Measurements from ENCODE around the gene DLGAP3.

The DLGAP3 gene

DNA sequence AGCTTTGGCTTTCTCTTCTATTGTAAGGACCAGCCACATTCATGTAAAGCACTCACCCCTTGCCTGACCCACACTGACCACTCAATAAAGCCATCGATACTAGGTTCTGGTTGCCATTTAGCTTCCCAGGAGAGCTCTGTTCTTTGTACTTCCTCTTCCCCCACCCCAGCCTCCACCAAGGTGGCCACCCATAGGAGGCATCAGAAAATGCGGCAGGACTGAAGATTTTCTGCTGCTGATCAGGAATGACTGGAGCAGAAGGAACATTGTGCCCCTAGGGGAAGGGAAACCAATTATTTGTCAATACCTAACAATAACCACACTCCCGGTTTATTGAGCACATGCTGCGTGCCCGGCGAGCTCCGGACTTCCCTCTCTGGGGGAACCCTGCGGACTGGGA is 64.7 kb downstream of the DLGAP3 start:
- Histone ChIP-seq H3K36me3 (ENCODE audit: insufficient read depth, low read length) (no peaks in the 10 kb centered on the region), H3K9me3 (replicated peaks; ENCODE audit: low read length) (no peaks in the 10 kb centered on the region), H3K9ac (ENCODE audit: low read depth, low read length) (no peak overlapping the region), H3K4me3 (ENCODE audit: low read length) (no peak overlapping the region), H3K27me3 (ENCODE audit: control insufficient read depth, insufficient read depth, low read length) (peaks cover 25% of the 10 kb centered on the region), H3K4me2 (ENCODE audit: low read length) (no peak overlapping the region), H3K4me1 (ENCODE audit: control insufficient read depth, insufficient read depth, low read length) (peaks cover 9% of the 10 kb centered on the region)

DNA sequence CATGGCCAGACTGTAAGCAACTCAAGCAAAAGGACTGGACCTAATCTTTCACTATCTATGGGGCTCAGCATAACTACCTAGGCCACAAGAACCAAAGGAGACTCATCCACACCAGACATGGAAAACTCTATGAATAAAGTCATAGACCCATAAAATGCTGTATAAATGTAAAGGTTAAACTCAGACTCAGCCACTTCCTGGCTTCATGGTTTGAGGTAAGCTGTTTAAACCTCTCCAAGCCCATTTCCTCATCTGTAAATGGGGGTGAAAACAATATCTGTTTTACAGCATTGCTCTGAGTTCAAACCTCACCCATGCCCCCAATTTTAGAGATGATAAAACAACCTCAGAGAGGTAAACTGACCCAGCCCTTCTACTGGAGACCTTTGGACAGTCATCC is 65.9 kb downstream of the DLGAP3 start:
- Histone ChIP-seq H3K9ac (ENCODE audit: low read depth, low read length) (no peak overlapping the region), H3K4me2 (ENCODE audit: low read length) (no peak overlapping the region), H3K36me3 (ENCODE audit: insufficient read depth, low read length) (no peaks in the 10 kb centered on the region), H3K27me3 (ENCODE audit: control insufficient read depth, insufficient read depth, low read length) (peaks cover 25% of the 10 kb centered on the region), H3K4me1 (ENCODE audit: control insufficient read depth, insufficient read depth, low read length) (peaks cover 12% of the 10 kb centered on the region), H3K4me3 (ENCODE audit: low read length) (no peak overlapping the region), H3K9me3 (replicated peaks; ENCODE audit: low read length) (no peaks in the 10 kb centered on the region)

DNA sequence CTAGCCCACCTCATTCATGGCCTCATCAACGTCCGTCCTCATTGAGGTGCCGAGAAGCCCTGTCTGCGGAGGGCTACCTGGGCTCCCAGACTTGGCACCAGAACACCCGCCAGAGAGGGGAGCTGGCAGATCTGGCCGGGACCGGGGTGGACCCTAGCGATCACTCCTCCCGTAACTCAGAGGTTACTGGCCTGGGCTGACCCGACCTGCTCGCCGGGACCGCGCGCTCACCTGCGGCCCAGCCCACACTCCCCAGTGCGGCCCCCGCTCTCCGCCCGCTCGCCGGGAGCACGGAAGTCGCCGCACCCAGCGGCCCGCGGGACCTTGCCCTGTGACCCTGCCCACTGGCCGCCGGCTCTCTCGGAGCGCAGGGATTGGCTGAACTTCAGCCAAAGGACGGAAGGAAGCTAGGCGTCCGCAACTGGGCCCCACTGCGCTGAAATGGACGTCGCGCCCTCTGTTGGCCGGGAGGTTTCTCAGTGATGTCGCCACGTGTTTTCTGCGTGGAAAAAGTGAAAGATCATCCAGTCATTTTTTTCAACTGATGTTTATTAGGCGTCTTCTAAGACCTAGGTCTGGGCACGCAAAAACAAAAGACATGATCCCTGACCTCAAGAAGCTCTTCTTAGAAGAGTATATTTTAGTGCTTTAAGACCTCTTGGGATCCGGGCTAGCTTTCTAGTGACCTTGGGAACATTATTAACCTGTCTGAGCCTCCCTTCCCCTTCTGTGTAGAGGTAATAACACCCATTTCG is 69.8 kb downstream of the DLGAP3 start, which contains the start of gene SMIM12:
SMIM12 (minus strand) TSS at position 304 of the 755 bp plus-strand sequence. CDS start 3,772 bp downstream, outside the sequence.
- Histone ChIP-seq H3K4me1 (ENCODE audit: control insufficient read depth, insufficient read depth, low read length) (peaks cover 8% of the 10 kb centered on the region), H3K4me2 (ENCODE audit: low read length) (peak within 1 kb of the TSS; percentile 90), H3K9ac (ENCODE audit: low read depth, low read length) (peak within 1 kb of the TSS; percentile 97), H3K4me3 (ENCODE audit: low read length) (peak within 1 kb of the TSS; percentile 92), H3K9me3 (replicated peaks; ENCODE audit: low read length) (no peaks in the 10 kb centered on the region), H3K27me3 (ENCODE audit: control insufficient read depth, insufficient read depth, low read length) (peaks cover 10% of the 10 kb centered on the region), H3K36me3 (ENCODE audit: insufficient read depth, low read length) (peaks cover 12% of the 10 kb centered on the region)

DNA sequence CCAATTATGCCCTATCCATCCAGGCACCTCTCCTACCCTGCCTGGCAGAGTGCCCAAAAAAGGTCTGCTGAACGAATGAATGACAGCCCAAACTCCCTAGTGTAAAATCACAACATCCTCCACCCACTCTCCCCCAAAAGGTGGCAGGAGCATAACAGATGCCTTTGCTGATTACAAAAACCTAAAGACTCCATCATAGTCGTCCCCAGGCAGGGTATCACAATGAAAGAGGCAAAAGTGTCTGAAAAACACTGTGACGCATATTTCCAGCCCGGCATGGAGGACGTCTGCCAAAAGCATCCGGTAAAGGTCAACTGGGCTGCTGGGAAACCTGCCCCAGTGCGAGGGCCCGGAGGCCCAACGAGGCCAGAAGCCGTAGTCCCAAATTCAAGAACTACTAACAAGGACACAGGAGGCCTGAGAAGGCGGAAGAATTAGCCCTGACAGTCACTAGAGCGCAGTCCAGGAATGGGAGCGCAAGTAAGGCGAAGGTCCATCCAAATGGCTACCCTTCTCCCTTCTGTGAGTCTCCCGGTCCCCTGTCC is 70.5 kb downstream of the DLGAP3 start:
- Histone ChIP-seq H3K4me3 (ENCODE audit: low read length) (peak overlapping the region; percentile 92), H3K9ac (ENCODE audit: low read depth, low read length) (peak overlapping the region; percentile 97), H3K9me3 (replicated peaks; ENCODE audit: low read length) (no peaks in the 10 kb centered on the region), H3K27me3 (ENCODE audit: control insufficient read depth, insufficient read depth, low read length) (peaks cover 3% of the 10 kb centered on the region), H3K4me1 (ENCODE audit: control insufficient read depth, insufficient read depth, low read length) (peaks cover 8% of the 10 kb centered on the region), H3K36me3 (ENCODE audit: insufficient read depth, low read length) (peaks cover 14% of the 10 kb centered on the region), H3K4me2 (ENCODE audit: low read length) (peak overlapping the region; percentile 90)

DNA sequence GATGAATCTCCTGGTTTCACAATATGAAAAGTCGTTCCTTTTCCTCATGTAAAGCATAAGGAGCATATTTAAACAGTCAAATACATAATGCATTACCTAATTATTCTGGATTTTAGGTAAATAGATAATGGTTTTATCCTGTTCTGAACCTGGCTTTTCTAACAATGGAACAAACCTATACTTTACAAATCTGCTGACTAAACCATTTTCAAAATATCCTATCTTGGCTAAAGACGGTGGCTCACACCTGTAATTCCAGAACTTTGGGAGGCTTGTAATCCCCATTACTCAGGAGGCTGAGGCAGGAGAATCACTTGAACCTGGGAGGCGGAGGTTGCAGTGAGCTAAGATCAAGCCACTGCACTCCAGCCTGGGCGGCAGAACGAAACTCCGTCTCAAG is 72.8 kb downstream of the DLGAP3 start:
- no peaks in the 10 kb centered on the region for H3K27me3 ChIP-seq (ENCODE audit: control insufficient read depth, insufficient read depth, low read length)
- H3K4me2 ChIP-seq (ENCODE audit: low read length) = no peak overlapping the region
- H3K4me3 ChIP-seq (ENCODE audit: low read length) = no peak overlapping the region
- H3K9ac ChIP-seq (ENCODE audit: low read depth, low read length) = no peak overlapping the region
- peaks cover 24% of the 10 kb centered on the region for H3K36me3 ChIP-seq (ENCODE audit: insufficient read depth, low read length)
- H3K4me1 ChIP-seq (ENCODE audit: control insufficient read depth, insufficient read depth, low read length) = peaks cover 8% of the 10 kb centered on the region
- no peaks in the 10 kb centered on the region for H3K9me3 ChIP-seq (replicated peaks; ENCODE audit: low read length)

DNA sequence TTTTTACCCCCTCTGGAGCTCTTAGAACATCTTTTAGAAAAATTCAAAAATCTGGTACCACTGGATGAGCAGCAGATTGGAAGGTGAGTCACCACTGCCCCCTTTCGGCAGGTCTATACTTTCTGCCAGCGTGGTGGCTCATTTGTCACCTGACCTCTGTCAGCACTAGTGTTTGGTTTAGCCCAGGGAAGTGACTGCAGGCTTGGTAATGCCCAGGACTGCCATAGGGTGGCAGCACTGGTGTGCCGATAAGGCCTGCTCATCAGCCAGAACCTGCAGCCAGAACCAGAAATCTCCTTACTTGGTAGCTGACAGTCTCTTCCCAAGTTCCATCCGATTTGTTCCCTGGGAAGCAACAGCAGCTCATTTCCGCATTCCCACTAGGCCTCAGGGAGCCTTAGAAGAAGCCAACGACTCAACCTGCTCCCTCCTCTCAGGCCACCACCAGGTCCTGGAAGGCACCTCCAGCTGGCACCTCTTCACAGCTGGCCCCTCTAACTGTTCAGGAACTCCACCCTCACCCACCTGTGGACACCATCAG is 76.7 kb downstream of the DLGAP3 start:
- Histone ChIP-seq H3K4me2 (ENCODE audit: low read length) (no peak overlapping the region), H3K4me3 (ENCODE audit: low read length) (no peak overlapping the region), H3K27me3 (ENCODE audit: control insufficient read depth, insufficient read depth, low read length) (no peaks in the 10 kb centered on the region), H3K9ac (ENCODE audit: low read depth, low read length) (no peak overlapping the region), H3K4me1 (ENCODE audit: control insufficient read depth, insufficient read depth, low read length) (no peaks in the 10 kb centered on the region), H3K9me3 (replicated peaks; ENCODE audit: low read length) (no peaks in the 10 kb centered on the region), H3K36me3 (ENCODE audit: insufficient read depth, low read length) (peaks cover 47% of the 10 kb centered on the region)

DNA sequence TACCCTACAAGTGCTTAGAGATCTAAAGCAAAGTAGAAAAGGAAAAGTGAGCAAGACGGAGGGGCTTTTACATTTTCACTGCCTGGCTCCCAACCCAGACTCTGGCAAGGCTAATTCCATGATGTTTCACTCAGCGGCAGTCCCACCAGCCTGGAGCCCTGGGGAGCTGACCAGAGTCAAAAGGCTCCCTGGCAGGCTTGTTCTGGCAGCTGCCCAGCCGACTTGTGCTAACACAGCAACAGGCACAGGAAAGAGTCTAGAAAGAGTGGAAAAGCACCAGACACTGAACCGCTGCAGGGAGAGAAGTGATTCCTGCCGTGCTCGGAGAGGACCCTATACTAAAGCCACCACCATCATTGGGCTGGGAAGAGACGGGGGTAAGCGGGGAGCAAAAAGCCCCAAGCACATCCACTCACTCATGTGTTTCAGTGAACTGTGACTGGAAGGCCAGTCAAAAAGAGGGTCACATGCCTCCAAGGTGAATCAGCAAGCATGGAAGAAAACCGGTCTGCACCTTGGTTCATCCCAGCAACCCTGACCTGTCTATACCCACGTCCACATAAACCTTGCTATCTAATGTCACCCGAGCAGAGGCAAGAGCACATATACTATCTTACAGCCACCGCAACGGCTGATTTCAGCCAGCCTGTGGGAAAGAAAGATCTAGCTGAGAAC is 77.9 kb downstream of the DLGAP3 start:
- H3K9me3 ChIP-seq (replicated peaks; ENCODE audit: low read length) = no peaks in the 10 kb centered on the region
- H3K4me3 ChIP-seq (ENCODE audit: low read length) = no peak overlapping the region
- no peaks in the 10 kb centered on the region for H3K4me1 ChIP-seq (ENCODE audit: control insufficient read depth, insufficient read depth, low read length)
- no peak overlapping the region for H3K4me2 ChIP-seq (ENCODE audit: low read length)
- peaks cover 47% of the 10 kb centered on the region for H3K36me3 ChIP-seq (ENCODE audit: insufficient read depth, low read length)
- no peak overlapping the region for H3K9ac ChIP-seq (ENCODE audit: low read depth, low read length)
- no peaks in the 10 kb centered on the region for H3K27me3 ChIP-seq (ENCODE audit: control insufficient read depth, insufficient read depth, low read length)

DNA sequence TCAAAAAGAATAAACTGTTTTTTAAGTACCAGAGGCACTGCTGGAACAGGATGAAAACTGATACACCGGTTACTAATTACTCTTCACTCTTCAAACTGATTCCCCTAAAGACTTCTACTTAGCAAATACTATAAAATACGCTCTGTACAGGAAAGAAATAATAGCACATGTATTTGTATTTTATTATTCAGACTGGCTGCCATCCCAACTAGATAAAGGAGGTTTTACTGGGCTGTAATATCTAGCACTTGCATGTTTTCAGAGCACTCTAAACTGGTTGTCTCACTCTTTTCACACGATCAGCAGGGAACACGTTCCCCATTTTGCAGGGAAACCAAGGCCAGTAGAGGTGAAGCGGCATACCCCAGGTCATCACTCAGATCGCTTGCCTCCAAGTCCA is 79.1 kb downstream of the DLGAP3 start:
- Histone ChIP-seq H3K9me3 (replicated peaks; ENCODE audit: low read length) (no peaks in the 10 kb centered on the region), H3K9ac (ENCODE audit: low read depth, low read length) (no peak overlapping the region), H3K4me1 (ENCODE audit: control insufficient read depth, insufficient read depth, low read length) (no peaks in the 10 kb centered on the region), H3K4me2 (ENCODE audit: low read length) (no peak overlapping the region), H3K36me3 (ENCODE audit: insufficient read depth, low read length) (peaks cover 42% of the 10 kb centered on the region), H3K27me3 (ENCODE audit: control insufficient read depth, insufficient read depth, low read length) (no peaks in the 10 kb centered on the region), H3K4me3 (ENCODE audit: low read length) (no peak overlapping the region)

DNA sequence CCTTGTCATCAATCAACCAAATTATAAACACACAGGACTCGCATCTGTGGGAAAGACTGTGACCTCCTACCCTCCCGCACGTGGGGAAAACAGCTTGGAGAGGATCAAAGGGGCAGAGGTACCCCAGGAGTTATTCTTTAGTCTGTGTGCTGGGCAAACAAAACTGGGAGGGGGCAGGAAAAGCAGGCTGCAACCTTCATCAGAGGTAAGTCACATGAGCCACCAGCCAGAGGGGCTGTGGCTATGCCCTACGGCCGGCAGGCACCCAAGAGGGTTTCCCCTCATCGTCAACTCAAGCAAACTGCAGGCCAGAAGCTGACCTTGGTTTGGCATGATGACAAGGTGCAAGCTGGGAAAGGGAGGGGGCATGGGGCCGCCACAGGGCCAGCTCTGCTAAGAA is 82.4 kb downstream of the DLGAP3 start:
- no peaks in the 10 kb centered on the region for H3K4me1 ChIP-seq (ENCODE audit: control insufficient read depth, insufficient read depth, low read length)
- H3K9ac ChIP-seq (ENCODE audit: low read depth, low read length) = no peak overlapping the region
- peaks cover 27% of the 10 kb centered on the region for H3K36me3 ChIP-seq (ENCODE audit: insufficient read depth, low read length)
- no peak overlapping the region for H3K4me2 ChIP-seq (ENCODE audit: low read length)
- H3K9me3 ChIP-seq (replicated peaks; ENCODE audit: low read length) = no peaks in the 10 kb centered on the region
- no peak overlapping the region for H3K4me3 ChIP-seq (ENCODE audit: low read length)
- H3K27me3 ChIP-seq (ENCODE audit: control insufficient read depth, insufficient read depth, low read length) = no peaks in the 10 kb centered on the region

DNA sequence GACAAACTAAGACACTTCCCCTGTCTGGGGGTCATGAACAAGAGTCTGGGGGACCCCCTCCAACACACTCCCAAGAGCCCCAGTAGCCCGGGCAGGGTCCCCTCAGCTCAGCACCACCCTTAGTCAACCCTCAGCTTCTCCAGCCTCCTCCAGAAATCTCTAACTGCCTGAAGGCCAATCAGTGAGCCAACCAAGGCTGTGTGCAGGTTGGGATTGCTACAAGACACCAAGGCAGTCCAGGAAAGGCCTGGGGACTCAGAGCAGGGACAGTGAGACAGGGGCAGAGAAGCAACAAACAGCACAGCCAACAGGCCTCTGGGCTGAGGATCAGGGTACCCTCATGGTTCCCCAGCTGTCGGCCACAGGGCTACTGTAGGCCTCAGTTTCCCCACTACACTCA is 83.2 kb downstream of the DLGAP3 start:
- H3K36me3 ChIP-seq (ENCODE audit: insufficient read depth, low read length) = peaks cover 19% of the 10 kb centered on the region
- H3K4me1 ChIP-seq (ENCODE audit: control insufficient read depth, insufficient read depth, low read length) = no peaks in the 10 kb centered on the region
- H3K27me3 ChIP-seq (ENCODE audit: control insufficient read depth, insufficient read depth, low read length) = no peaks in the 10 kb centered on the region
- H3K4me2 ChIP-seq (ENCODE audit: low read length) = no peak overlapping the region
- no peak overlapping the region for H3K9ac ChIP-seq (ENCODE audit: low read depth, low read length)
- no peaks in the 10 kb centered on the region for H3K9me3 ChIP-seq (replicated peaks; ENCODE audit: low read length)
- H3K4me3 ChIP-seq (ENCODE audit: low read length) = no peak overlapping the region

DNA sequence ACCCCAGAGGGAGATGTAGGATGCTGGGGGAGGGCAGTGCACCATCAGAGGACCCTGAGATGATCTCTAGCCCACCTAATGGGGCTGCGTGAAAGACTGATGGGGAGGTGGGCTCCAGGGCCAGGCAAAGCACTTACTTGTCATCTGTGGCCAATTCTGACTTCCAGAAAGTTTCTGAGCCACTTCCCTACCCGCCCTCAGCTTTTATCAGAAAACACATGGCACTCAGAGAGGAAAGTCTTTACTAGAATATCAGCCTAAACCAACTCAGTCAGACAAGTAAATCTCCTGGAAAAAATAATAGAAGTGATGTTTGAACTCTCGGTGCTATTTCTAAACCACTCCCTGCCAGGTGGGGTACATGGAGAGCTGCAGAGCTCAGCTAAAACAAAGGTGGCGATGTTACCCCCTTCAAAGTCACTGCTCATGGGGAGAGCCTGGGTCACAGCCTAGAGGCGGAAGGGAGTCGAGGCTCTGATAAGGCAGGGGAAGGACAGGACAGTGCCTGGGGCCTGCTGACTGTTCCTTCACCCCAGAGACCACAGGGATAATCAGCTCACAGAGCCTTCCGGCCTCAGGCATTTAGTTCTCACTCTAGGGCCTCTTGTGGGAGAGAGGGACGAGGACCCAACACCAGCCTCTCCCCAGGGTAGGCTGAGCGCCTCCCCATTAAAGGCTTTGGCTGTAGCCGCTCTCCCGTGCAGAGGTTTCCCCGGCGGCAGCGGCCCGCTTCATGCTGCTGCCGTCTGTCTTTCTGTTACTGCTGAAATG is 84.1 kb downstream of the DLGAP3 start:
- H3K9ac ChIP-seq (ENCODE audit: low read depth, low read length) = no peak overlapping the region
- H3K4me1 ChIP-seq (ENCODE audit: control insufficient read depth, insufficient read depth, low read length) = no peaks in the 10 kb centered on the region
- no peaks in the 10 kb centered on the region for H3K27me3 ChIP-seq (ENCODE audit: control insufficient read depth, insufficient read depth, low read length)
- peaks cover 10% of the 10 kb centered on the region for H3K36me3 ChIP-seq (ENCODE audit: insufficient read depth, low read length)
- H3K4me3 ChIP-seq (ENCODE audit: low read length) = no peak overlapping the region
- H3K4me2 ChIP-seq (ENCODE audit: low read length) = no peak overlapping the region
- H3K9me3 ChIP-seq (replicated peaks; ENCODE audit: low read length) = no peaks in the 10 kb centered on the region

Data from skeletal muscle satellite cell (primary cell).